Kidney epithelial cell (primary cell): ENCODE results near the gene SRPK2. TPM values are rescaled to one million over a fixed set of nuclear protein-coding genes. Genes with fewer than 3 reads are reported as not detected.

Experiments used
- DNase-seq: peaks from one replicate; pipeline ENCODE4 v3.0.0-alpha.2; 2010; ENCODE audit warnings: low read depth
- H3K27me3 ChIP-seq: 2 replicates; pipeline ENCODE4 v1.6.0; 2011; ENCODE audit warnings: low read length; ENCODE audit not compliant: control insufficient read depth, insufficient read depth
- H3K36me3 ChIP-seq: 2 replicates; pipeline ENCODE4 v1.5.1; 2011; ENCODE audit warnings: low read length; ENCODE audit not compliant: control insufficient read depth, insufficient read depth
- H3K4me3 ChIP-seq: 2 replicates; pipeline ENCODE4 v1.5.1; 2011; ENCODE audit warnings: low read depth, mild to moderate bottlenecking, control low read depth, low read length
- CTCF ChIP-seq: IDR thresholded peaks from 2 replicates; pipeline ENCODE4 v1.5.1; 2011; ENCODE audit warnings: mild to moderate bottlenecking, moderate library complexity, low read length, control low read depth, inconsistent platforms; ENCODE audit not compliant: insufficient read depth, poor library complexity, severe bottlenecking
- total RNA-seq: library from RNA; depleted of rRNA; stranded (reverse); fragments of >200 nt; gene quantifications from 2 replicates; pipeline ENCODE4 v1.2.3, GENCODE V29; 2015

Gene SRPK2
- total RNA-seq, 1 donor from 2014 or later = 33.9 TPM

DNA sequence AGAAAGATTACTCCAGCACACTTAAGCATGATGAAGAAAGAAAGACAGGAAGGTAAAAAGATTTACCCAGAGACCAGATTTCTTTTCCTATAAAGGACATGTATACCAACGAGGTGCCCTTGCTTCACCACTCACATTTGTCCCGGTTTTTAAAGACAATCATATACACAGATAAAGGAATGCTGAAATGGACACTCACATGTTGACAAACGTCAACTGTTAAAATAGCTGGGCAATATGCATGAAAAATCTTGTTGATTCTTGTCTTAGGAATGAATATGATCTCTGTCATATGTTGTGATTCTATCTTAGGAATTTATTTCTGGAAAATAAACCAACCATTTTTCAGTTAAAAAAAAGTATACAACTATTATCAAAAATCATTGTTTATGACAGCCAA, 158.2 kb downstream of the SRPK2 start:
- no peak for DNase-seq
- Histone ChIP-seq H3K36me3 (peaks cover 1% of the 10 kb centered on the region), H3K4me3 (no peak overlapping the region), H3K27me3 (no peaks in the 10 kb centered on the region)
- TF ChIP-seq CTCF = no peak

- no peak for DNase-seq
- H3K27me3 ChIP-seq = no peaks in the 10 kb centered on the region
- TF ChIP-seq CTCF = no peak
- no peak overlapping the region for H3K4me3 ChIP-seq
- H3K36me3 ChIP-seq = peaks cover 1% of the 10 kb centered on the region
Observed at GRCh38 chr7:105229641-105230040, 159.1 kb downstream of the SRPK2 start.

DNA sequence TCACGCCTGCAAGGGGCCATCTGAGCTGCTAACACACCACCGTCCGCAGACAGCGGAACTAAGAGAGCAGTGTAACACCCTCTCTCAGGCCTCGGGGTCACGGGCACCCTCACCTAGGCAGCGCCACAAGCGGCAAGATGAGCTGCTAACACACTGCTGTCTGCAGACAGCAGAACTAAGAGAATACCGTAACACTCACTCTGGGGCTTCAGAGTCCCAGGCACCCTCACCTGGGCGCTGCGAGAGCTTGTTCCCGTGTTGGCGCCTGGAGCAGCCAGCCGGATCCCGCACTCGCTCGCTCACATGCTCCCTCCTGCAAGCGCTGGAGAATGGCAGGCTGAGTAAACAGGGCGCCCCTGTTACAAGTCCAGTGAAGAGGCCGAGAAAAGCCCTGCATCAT, 160.2 kb downstream of the SRPK2 start:
- Histone ChIP-seq H3K36me3 (peaks cover 1% of the 10 kb centered on the region), H3K4me3 (no peak overlapping the region), H3K27me3 (no peaks in the 10 kb centered on the region)
- no peak for DNase-seq
- no peak for TF ChIP-seq CTCF

DNA sequence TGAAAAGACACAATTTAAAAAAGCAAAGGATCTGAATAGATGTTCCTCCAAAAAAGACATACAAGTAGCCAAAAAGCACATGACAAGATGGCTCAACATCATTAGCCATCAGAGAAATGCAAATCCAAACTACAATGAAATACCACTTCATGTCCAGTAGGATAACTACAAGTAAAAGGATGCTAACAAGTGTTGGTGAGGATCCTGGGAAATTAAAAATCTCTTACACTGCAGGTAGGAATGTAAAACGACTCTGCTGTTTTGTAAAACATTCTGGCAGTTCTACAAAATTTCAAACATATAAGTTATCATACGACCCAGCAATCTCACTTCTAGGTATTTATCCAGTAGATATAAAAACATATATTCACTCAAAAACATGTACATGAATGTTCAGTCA, 161.3 kb downstream of the SRPK2 start:
- no peak for TF ChIP-seq CTCF
- H3K36me3 ChIP-seq = peaks cover 1% of the 10 kb centered on the region
- no peak overlapping the region for H3K4me3 ChIP-seq
- DNase-seq = no peak
- H3K27me3 ChIP-seq = no peaks in the 10 kb centered on the region

- no peak for TF ChIP-seq CTCF
- Histone ChIP-seq H3K27me3 (no peaks in the 10 kb centered on the region), H3K4me3 (no peak overlapping the region), H3K36me3 (peaks cover 1% of the 10 kb centered on the region)
- peak; percentile 80 for DNase-seq
Observed at GRCh38 chr7:105224884-105225651, 163.7 kb downstream of the SRPK2 start.

- Histone ChIP-seq H3K4me3 (no peak overlapping the region), H3K27me3 (no peaks in the 10 kb centered on the region), H3K36me3 (no peaks in the 10 kb centered on the region)
- no peak for TF ChIP-seq CTCF
- DNase-seq = no peak
Observed at GRCh38 chr7:105222953-105223352, 165.8 kb downstream of the SRPK2 start.
